ENCODE measurements around the gene UMODL1.

DNA sequence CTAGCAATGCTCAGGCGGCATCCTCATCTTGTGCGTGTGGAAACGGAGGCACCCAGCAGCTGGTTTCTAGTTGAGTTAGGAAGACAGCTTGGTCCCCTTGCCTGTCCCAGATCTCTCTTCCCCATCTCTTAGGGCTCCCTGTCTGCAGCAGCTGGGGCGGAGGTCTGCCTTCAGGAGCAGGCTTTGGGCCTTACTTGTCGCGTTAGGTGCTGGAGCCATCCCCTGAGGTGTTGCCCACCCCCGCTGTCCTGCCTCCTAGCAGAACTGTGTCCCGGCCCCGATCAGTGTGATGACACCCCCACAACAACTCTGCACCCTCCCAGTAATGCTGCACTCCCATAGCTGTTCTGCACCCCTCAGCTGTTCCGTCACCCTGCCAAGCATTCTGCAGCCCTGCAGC, 40.7 kb downstream of the UMODL1 start:
- TF ChIP-seq, protein P1, sequence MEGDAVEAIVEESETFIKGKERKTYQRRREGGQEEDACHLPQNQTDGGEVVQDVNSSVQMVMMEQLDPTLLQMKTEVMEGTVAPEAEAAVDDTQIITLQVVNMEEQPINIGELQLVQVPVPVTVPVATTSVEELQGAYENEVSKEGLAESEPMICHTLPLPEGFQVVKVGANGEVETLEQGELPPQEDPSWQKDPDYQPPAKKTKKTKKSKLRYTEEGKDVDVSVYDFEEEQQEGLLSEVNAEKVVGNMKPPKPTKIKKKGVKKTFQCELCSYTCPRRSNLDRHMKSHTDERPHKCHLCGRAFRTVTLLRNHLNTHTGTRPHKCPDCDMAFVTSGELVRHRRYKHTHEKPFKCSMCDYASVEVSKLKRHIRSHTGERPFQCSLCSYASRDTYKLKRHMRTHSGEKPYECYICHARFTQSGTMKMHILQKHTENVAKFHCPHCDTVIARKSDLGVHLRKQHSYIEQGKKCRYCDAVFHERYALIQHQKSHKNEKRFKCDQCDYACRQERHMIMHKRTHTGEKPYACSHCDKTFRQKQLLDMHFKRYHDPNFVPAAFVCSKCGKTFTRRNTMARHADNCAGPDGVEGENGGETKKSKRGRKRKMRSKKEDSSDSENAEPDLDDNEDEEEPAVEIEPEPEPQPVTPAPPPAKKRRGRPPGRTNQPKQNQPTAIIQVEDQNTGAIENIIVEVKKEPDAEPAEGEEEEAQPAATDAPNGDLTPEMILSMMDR (IDR thresholded peaks at IDR 0.05) = no peak
- no peak for TF ChIP-seq POLR2A (IDR thresholded peaks at IDR 0.05)

Measured in ovary (tissue), 3 donors.